GM18909 (cell line): Measurements from ENCODE around the gene CALU.

Source experiments
- ATAC-seq: cut with Tn5 transposase; IDR thresholded peaks from one replicate; pipeline ENCODE4 v1.9.1; 2021; ENCODE audit warnings: mild to moderate bottlenecking; ENCODE audit not compliant: unreplicated experiment, poor library complexity

The CALU gene

GRCh38 chr7:128721376-128721775 is 17.8 kb upstream of the CALU start:
- ATAC-seq = no peak

GRCh38 chr7:128724743-128725142 is 14.4 kb upstream of the CALU start:
- no peak for ATAC-seq

- no peak for ATAC-seq
Observed at GRCh38 chr7:128725531-128725930, 13.6 kb upstream of the CALU start.

- no peak for ATAC-seq
Observed at GRCh38 chr7:128726059-128726736, 13.0 kb upstream of the CALU start.

GRCh38 chr7:128726737-128727072 is 12.5 kb upstream of the CALU start:
- ATAC-seq = no peak

- ATAC-seq = no peak
Observed at GRCh38 chr7:128727239-128727638, 11.9 kb upstream of the CALU start.

- ATAC-seq = no peak
Observed at GRCh38 chr7:128728598-128728997, 10.6 kb upstream of the CALU start.

- ATAC-seq = no peak
Observed at GRCh38 chr7:128729494-128729893, 9.7 kb upstream of the CALU start.

GRCh38 chr7:128731184-128731583 is 8.0 kb upstream of the CALU start:
- no peak for ATAC-seq

GRCh38 chr7:128732521-128733277 is 6.5 kb upstream of the CALU start:
- no peak for ATAC-seq

GRCh38 chr7:128733278-128733645 is 5.9 kb upstream of the CALU start:
- no peak for ATAC-seq

- ATAC-seq = no peak
Observed at GRCh38 chr7:128734890-128735289, 4.3 kb upstream of the CALU start.

- ATAC-seq = no peak
Observed at GRCh38 chr7:128735436-128735835, 3.7 kb upstream of the CALU start.

GRCh38 chr7:128737441-128737840 is 1.7 kb upstream of the CALU start:
- ATAC-seq = no peak

GRCh38 chr7:128737867-128738385 is 1.2 kb upstream of the CALU start:
- ATAC-seq = no peak

- ATAC-seq = peak; percentile 4
Observed at GRCh38 chr7:128738570-128739047, 550 bp upstream of the CALU start.

GRCh38 chr7:128739990-128740682 is 977 bp downstream of the CALU start:
- no peak for ATAC-seq

- ATAC-seq = no peak
Observed at GRCh38 chr7:128740996-128741395, 1.8 kb downstream of the CALU start.

GRCh38 chr7:128741491-128741890 is 2.3 kb downstream of the CALU start:
- ATAC-seq = no peak

- no peak for ATAC-seq
Observed at GRCh38 chr7:128742206-128742605, 3.0 kb downstream of the CALU start.

GRCh38 chr7:128743112-128743772 is 4.1 kb downstream of the CALU start:
- ATAC-seq = no peak
